Mesenchymal stem cell (in vitro differentiated cells and primary cell): ENCODE measurements around the gene ATAD2B.
A peak's percentile ranks its signal among the peaks of the same experiment; 100 is the strongest.

Experiments
- DNase-seq: peaks from one replicate; pipeline ENCODE4 v3.0.0-alpha.2; 2013
- H2AFZ ChIP-seq: one replicate; pipeline ENCODE4 v1.6.1; 2013; ENCODE audit warnings: low read depth, mild to moderate bottlenecking, control low read depth, inconsistent platforms, low read length, moderate library complexity
- H2AK5ac ChIP-seq: 2 replicates; pipeline ENCODE4 v1.6.1; 2013; ENCODE audit warnings: low read length, moderate library complexity, mild to moderate bottlenecking, inconsistent platforms; ENCODE audit not compliant: severe bottlenecking
- H2BK120ac ChIP-seq: one replicate; pipeline ENCODE4 v1.6.1; 2013; ENCODE audit warnings: low read depth, mild to moderate bottlenecking, inconsistent platforms, low read length, moderate library complexity
- H2BK12ac ChIP-seq, 2 experiments: one replicate each; pipeline ENCODE4 v1.6.1; 2013; ENCODE audit warnings: inconsistent platforms in 2 of 2, low read length in 2 of 2, mild to moderate bottlenecking in 2 of 2, moderate library complexity in 2 of 2, control low read depth in 1 of 2
- H2BK15ac ChIP-seq: one replicate; pipeline ENCODE4 v1.6.1; 2013; ENCODE audit warnings: mild to moderate bottlenecking, low read depth, inconsistent platforms; ENCODE audit not compliant: poor library complexity, severe bottlenecking
- H2BK5ac ChIP-seq: 2 replicates; pipeline ENCODE4 v1.6.1; 2013; ENCODE audit warnings: low read depth, mild to moderate bottlenecking, low read length, control low read depth, inconsistent platforms; ENCODE audit not compliant: poor library complexity, severe bottlenecking
- H3K14ac ChIP-seq, 2 experiments: one replicate each; pipeline ENCODE4 v1.6.1; 2013; ENCODE audit warnings: inconsistent platforms in 2 of 2, low read length in 2 of 2, control low read depth in 1 of 2, mild to moderate bottlenecking in 1 of 2, moderate library complexity in 1 of 2
- H3K18ac ChIP-seq, 2 experiments: one replicate each; pipeline ENCODE4 v1.6.1; 2013; ENCODE audit warnings: inconsistent platforms in 2 of 2, low read length in 2 of 2, control low read depth in 1 of 2, low read depth in 1 of 2, mild to moderate bottlenecking in 1 of 2
- H3K23ac ChIP-seq, 2 experiments: one replicate each; pipeline ENCODE4 v1.6.1; 2013; ENCODE audit warnings: inconsistent platforms in 2 of 2, low read length in 2 of 2, mild to moderate bottlenecking in 2 of 2, moderate library complexity in 2 of 2, control low read depth in 1 of 2
- H3K27ac ChIP-seq: 2 replicates; pipeline ENCODE4 v1.5.1; 2013; ENCODE audit warnings: mild to moderate bottlenecking, moderate library complexity, low read length, control low read depth, inconsistent platforms; ENCODE audit not compliant: poor library complexity, severe bottlenecking
- H3K27me3 ChIP-seq, 2 experiments: 2 replicates each; pipeline versions ENCODE4 v1.6.1 to v1.7.0; 2013; ENCODE audit warnings: low read length in 2 of 2, mild to moderate bottlenecking in 2 of 2, moderate library complexity in 2 of 2, control low read depth in 1 of 2, inconsistent platforms in 1 of 2; ENCODE audit not compliant: control insufficient read depth in 1 of 2, insufficient read depth in 1 of 2
- H3K36me3 ChIP-seq, 2 experiments: 2 replicates each; pipeline versions ENCODE4 v1.6.1 to v1.7.0; 2013; ENCODE audit warnings: low read length in 2 of 2, control low read depth in 1 of 2, inconsistent platforms in 1 of 2, low read depth in 1 of 2, mild to moderate bottlenecking in 1 of 2; ENCODE audit not compliant: insufficient read depth in 2 of 2, control insufficient read depth in 1 of 2
- H3K4ac ChIP-seq, 2 experiments: one replicate each; pipeline ENCODE4 v1.6.1; 2013; ENCODE audit warnings: inconsistent platforms in 2 of 2, low read length in 2 of 2, mild to moderate bottlenecking in 2 of 2, moderate library complexity in 2 of 2, control low read depth in 1 of 2, low read depth in 1 of 2
- H3K4me1 ChIP-seq: 2 replicates; pipeline ENCODE4 v1.6.1; 2013; ENCODE audit warnings: low read depth, low read length, control low read depth; ENCODE audit not compliant: control insufficient read depth, insufficient read depth
- H3K4me2 ChIP-seq: 2 replicates; pipeline ENCODE4 v1.6.1; 2013; ENCODE audit warnings: low read length, mild to moderate bottlenecking, inconsistent platforms; ENCODE audit not compliant: poor library complexity, severe bottlenecking
- H3K4me3 ChIP-seq, 2 experiments: 2 replicates each; pipeline versions ENCODE4 v1.5.1 to v1.7.0; 2013; ENCODE audit warnings: low read length in 2 of 2, mild to moderate bottlenecking in 2 of 2, control low read depth in 1 of 2, low read depth in 1 of 2; ENCODE audit not compliant: insufficient read depth in 1 of 2
- H3K79me1 ChIP-seq: replicated peaks from 2 replicates; pipeline ENCODE4 v1.6.1; 2013; ENCODE audit warnings: mild to moderate bottlenecking, control low read depth, low read length, inconsistent platforms; ENCODE audit not compliant: poor library complexity, severe bottlenecking
- H3K9ac ChIP-seq: 2 replicates; pipeline ENCODE4 v1.7.0; 2013; ENCODE audit warnings: mild to moderate bottlenecking, low read length, moderate library complexity
- H3K9me3 ChIP-seq: 2 replicates; pipeline ENCODE4 v1.7.0; 2013; ENCODE audit warnings: mild to moderate bottlenecking, low read length; ENCODE audit not compliant: control insufficient read depth
- H4K8ac ChIP-seq: one replicate; pipeline ENCODE4 v1.6.1; 2013; ENCODE audit warnings: inconsistent platforms, mild to moderate bottlenecking, low read length, moderate library complexity
- H4K91ac ChIP-seq: one replicate; pipeline ENCODE4 v1.6.1; 2013; ENCODE audit warnings: mild to moderate bottlenecking, low read length, inconsistent platforms
- WGBS: methylation state at CpG from one replicate; pipeline ENCODE4 v1.1.7; 2013; ENCODE audit warnings: mixed read lengths; 5-methylcytosine and 5-hydroxymethylcytosine counted together

Gene ATAD2B

GRCh38 chr2:23760736-23761135 lies 166.2 kb downstream of the ATAD2B start:
- Histone ChIP-seq H4K91ac (no peak overlapping the region), H3K27me3 (no peaks in the 10 kb centered on the region), H3K4ac (no peak overlapping the region), H2BK5ac (no peak overlapping the region), H3K14ac (no peak overlapping the region), H3K23ac (no peak overlapping the region), H4K8ac (no peak overlapping the region), H3K9ac (no peak overlapping the region), H3K4me3 (no peak overlapping the region), H3K4me2 (no peak overlapping the region), H2BK15ac (no peak overlapping the region), H3K9me3 (no peaks in the 10 kb centered on the region), H2AK5ac (no peak overlapping the region), H3K4me1 (no peaks in the 10 kb centered on the region), H3K79me1 (peaks cover 4% of the 10 kb centered on the region), H2BK12ac (no peak overlapping the region), H3K36me3 (peaks cover 3 to 38% of the 10 kb centered on the region in 2 experiments), H2BK120ac (no peak overlapping the region), H3K27ac (no peak overlapping the region), H2AFZ (no peak overlapping the region), H3K18ac (no peak overlapping the region)
- WGBS: 100% methylated on average over 1 of the region's 4 CpGs
- DNase-seq: peak; percentile 66

- H3K14ac ChIP-seq: no peak overlapping the region
- H3K4me3 ChIP-seq: no peak overlapping the region
- no peak overlapping the region for H2AFZ ChIP-seq
- H3K36me3 ChIP-seq: peaks cover 0 to 44% of the 10 kb centered on the region in 2 experiments
- H2BK15ac ChIP-seq: no peak overlapping the region
- H3K79me1 ChIP-seq: peaks cover 4% of the 10 kb centered on the region
- H3K27me3 ChIP-seq: no peaks in the 10 kb centered on the region
- no peak overlapping the region for H2BK12ac ChIP-seq
- no peak overlapping the region for H2AK5ac ChIP-seq
- no peak overlapping the region for H2BK5ac ChIP-seq
- H3K4ac ChIP-seq: no peak overlapping the region
- no peaks in the 10 kb centered on the region for H3K9me3 ChIP-seq
- no peak overlapping the region for H3K18ac ChIP-seq
- no peak overlapping the region for H3K4me2 ChIP-seq
- no peak overlapping the region for H4K8ac ChIP-seq
- no peak overlapping the region for H3K23ac ChIP-seq
- no peak overlapping the region for H4K91ac ChIP-seq
- H3K27ac ChIP-seq: no peak overlapping the region
- no peak overlapping the region for H2BK120ac ChIP-seq
- peak overlapping the region; percentile 73 for H3K9ac ChIP-seq
- WGBS: 64% methylated on average over 3 of the region's 6 CpGs
- peak; percentile 83 for DNase-seq
- no peaks in the 10 kb centered on the region for H3K4me1 ChIP-seq
Measured at GRCh38 chr2:23757686-23758433, 169.1 kb downstream of the ATAD2B start.

GRCh38 chr2:23756593-23757292 lies 170.2 kb downstream of the ATAD2B start:
- no peak overlapping the region for H2AFZ ChIP-seq

GRCh38 chr2:23754970-23755369 lies 172.0 kb downstream of the ATAD2B start:
- H3K27me3 ChIP-seq: no peaks in the 10 kb centered on the region
- no peak overlapping the region for H3K9ac ChIP-seq
- H3K4me2 ChIP-seq: no peak overlapping the region
- no peak overlapping the region for H3K14ac ChIP-seq
- no peak for DNase-seq
- no peaks in the 10 kb centered on the region for H3K9me3 ChIP-seq
- H2BK120ac ChIP-seq: no peak overlapping the region
- no peak overlapping the region for H2BK15ac ChIP-seq
- H3K27ac ChIP-seq: no peak overlapping the region
- no peak overlapping the region for H2AFZ ChIP-seq
- no peak overlapping the region for H2AK5ac ChIP-seq
- no peak overlapping the region for H2BK5ac ChIP-seq
- no peak overlapping the region for H3K4me3 ChIP-seq
- H3K4ac ChIP-seq: no peak overlapping the region
- peaks cover 4% of the 10 kb centered on the region for H3K79me1 ChIP-seq
- no peak overlapping the region for H4K8ac ChIP-seq
- H3K18ac ChIP-seq: no peak overlapping the region
- H3K36me3 ChIP-seq: peaks cover 0 to 57% of the 10 kb centered on the region in 2 experiments
- no peak overlapping the region for H3K23ac ChIP-seq
- no peak overlapping the region for H4K91ac ChIP-seq
- no peaks in the 10 kb centered on the region for H3K4me1 ChIP-seq
- no peak overlapping the region for H2BK12ac ChIP-seq

More at GRCh38 chr2:23756593-23757292, 170.2 kb downstream of the ATAD2B start:
- H3K36me3 ChIP-seq: peaks cover 0 to 48% of the 10 kb centered on the region in 2 experiments
- no peak overlapping the region for H4K8ac ChIP-seq
- no peak overlapping the region for H3K4ac ChIP-seq
- H2BK120ac ChIP-seq: no peak overlapping the region
- H3K79me1 ChIP-seq: peaks cover 4% of the 10 kb centered on the region
- H3K23ac ChIP-seq: no peak overlapping the region
- 88% methylated on average over 4 of the region's 7 CpGs for WGBS
- no peak overlapping the region for H2BK12ac ChIP-seq
- no peaks in the 10 kb centered on the region for H3K27me3 ChIP-seq
- no peak overlapping the region for H3K9ac ChIP-seq
- no peak overlapping the region for H3K4me3 ChIP-seq
- no peak overlapping the region for H2BK15ac ChIP-seq
- no peaks in the 10 kb centered on the region for H3K9me3 ChIP-seq
- H3K4me1 ChIP-seq: no peaks in the 10 kb centered on the region
- no peak for DNase-seq
- no peak overlapping the region for H3K4me2 ChIP-seq
- H4K91ac ChIP-seq: no peak overlapping the region
- H2BK5ac ChIP-seq: no peak overlapping the region
- no peak overlapping the region for H3K14ac ChIP-seq
- H3K27ac ChIP-seq: no peak overlapping the region
- H2AK5ac ChIP-seq: no peak overlapping the region
- no peak overlapping the region for H3K18ac ChIP-seq
